Activated CD8-positive, alpha-beta memory T cell treated with anti-CD3 and anti-CD28 coated beads for 24 hours (primary cell): Measurements from ENCODE around the gene IRF8.

Experiments
- DNase-seq: peaks from one replicate; pipeline ENCODE4 v3.0.0-alpha.2; 2020

The IRF8 gene

GRCh38 chr16:85915125-85915845 lies 16.3 kb downstream of the IRF8 start:
- no peak for DNase-seq

- DNase-seq, result no peak
Observed at GRCh38 chr16:85916141-85916890, 17.4 kb downstream of the IRF8 start.

- DNase-seq, result no peak
Observed at GRCh38 chr16:85917012-85917411, 18.1 kb downstream of the IRF8 start.

GRCh38 chr16:85917959-85918358 lies 19.0 kb downstream of the IRF8 start:
- no peak for DNase-seq

GRCh38 chr16:85918436-85918835 lies 19.5 kb downstream of the IRF8 start:
- DNase-seq, result no peak

- DNase-seq, result no peak
Observed at GRCh38 chr16:85919271-85920267, 20.6 kb downstream of the IRF8 start.

GRCh38 chr16:85921026-85921425 lies 22.1 kb downstream of the IRF8 start:
- no peak for DNase-seq

- no peak for DNase-seq
Observed at GRCh38 chr16:85923153-85924021, 24.4 kb downstream of the IRF8 start.

- DNase-seq, result no peak
Observed at GRCh38 chr16:85924675-85925074, 25.7 kb downstream of the IRF8 start.

- DNase-seq, result no peak
Observed at GRCh38 chr16:85926370-85926769, 27.4 kb downstream of the IRF8 start.

GRCh38 chr16:85927371-85927770 lies 28.4 kb downstream of the IRF8 start:
- no peak for DNase-seq

GRCh38 chr16:85927959-85928358 lies 29.0 kb downstream of the IRF8 start:
- DNase-seq, result no peak

- no peak for DNase-seq
Observed at GRCh38 chr16:85928401-85928820, 29.4 kb downstream of the IRF8 start.

- DNase-seq, result no peak
Observed at GRCh38 chr16:85929259-85929721, 30.3 kb downstream of the IRF8 start.

GRCh38 chr16:85930301-85930700 lies 31.3 kb downstream of the IRF8 start:
- DNase-seq, result no peak

- no peak for DNase-seq
Observed at GRCh38 chr16:85931596-85932402, 32.8 kb downstream of the IRF8 start.

GRCh38 chr16:85934210-85934609 lies 35.2 kb downstream of the IRF8 start:
- DNase-seq, result no peak

- DNase-seq, result no peak
Observed at GRCh38 chr16:85935391-85935973, 36.5 kb downstream of the IRF8 start.

- DNase-seq, result peak; percentile 89
Observed at GRCh38 chr16:85935974-85936760, 37.2 kb downstream of the IRF8 start.

- peak; percentile 81 for DNase-seq
Observed at GRCh38 chr16:85936816-85937215, 37.9 kb downstream of the IRF8 start.
